HEK293 (cell line): ENCODE results near the gene NSUN3.

Experiments
- CTCF ChIA-PET: fragments of 350-600 bp; formaldehyde crosslinking; extraction: SDS; loops from one replicate; lab custom pipeline; 2021; ENCODE audit warnings: antibody characterized with exemption; lab: Yijun Ruan, JAX
- POLR2A ChIA-PET: fragments of 300-600 bp; formaldehyde crosslinking; extraction: SDS; loops from one replicate; lab custom pipeline; 2020; ENCODE audit warnings: antibody characterized with exemption, inconsistent platforms; lab: Yijun Ruan, JAX
- H3K27ac ChIP-seq: fragments of 200-500 bp; sonication (Bioruptor generic); 2 replicates; pipeline ENCODE4 v1.5.1; 2014; ENCODE audit warnings: low read depth, low read length, control low read depth, inconsistent platforms; ENCODE audit errors: extremely low read depth
- H3K36me3 ChIP-seq, 2 experiments: fragments of 200-500 bp in 1 of 2; sonication (Bioruptor generic) in 1 of 2; 1 replicate in 1 of 2; 2 replicates in 1 of 2; pipeline ENCODE4 v1.5.1; 2014 to 2017; ENCODE audit warnings: inconsistent platforms in 2 of 2, low read length in 2 of 2; ENCODE audit not compliant: control insufficient read depth in 2 of 2, insufficient read depth in 1 of 2
- H3K4me1 ChIP-seq: fragments of 200-500 bp; sonication (Bioruptor generic); 2 replicates; pipeline ENCODE4 v1.5.1; 2014; ENCODE audit warnings: mild to moderate bottlenecking, low read length, inconsistent platforms; ENCODE audit not compliant: control insufficient read depth, insufficient read depth
- H3K4me3 ChIP-seq: 2 replicates; pipeline ENCODE4 v1.5.1; 2011; ENCODE audit warnings: low read depth, mild to moderate bottlenecking, control low read depth, low read length, moderate library complexity
- H3K9me3 ChIP-seq: fragments of 200-500 bp; sonication (Bioruptor generic); 2 replicates; pipeline ENCODE4 v1.5.1; 2014; ENCODE audit warnings: low read depth, low read length, inconsistent platforms; ENCODE audit not compliant: control insufficient read depth, insufficient read depth
- BCL11B ChIP-seq: fragments of 450-650 bp; formaldehyde crosslinking; IDR thresholded peaks from 2 replicates; pipeline ENCODE4 v1.5.1; 2016; ENCODE audit warnings: low read depth, missing biosample characterization, missing genetic modification characterization
- FEZF1 ChIP-seq: fragments of 450-650 bp; formaldehyde crosslinking; IDR thresholded peaks from 2 replicates; pipeline ENCODE4 v1.5.1; 2016; ENCODE audit warnings: missing biosample characterization, missing genetic modification characterization
- SETDB1 ChIP-seq: IDR thresholded peaks from one replicate; pipeline ENCODE4 v1.6.1; 2017; ENCODE audit warnings: mild to moderate bottlenecking, low read length, moderate library complexity, mixed read lengths; ENCODE audit not compliant: insufficient read length
- SP2 ChIP-seq: fragments of 450-650 bp; formaldehyde crosslinking; IDR thresholded peaks from 2 replicates; pipeline ENCODE4 v1.5.1; 2016; ENCODE audit warnings: missing biosample characterization, missing genetic modification characterization
- WT1 ChIP-seq: fragments of 450-650 bp; formaldehyde crosslinking; IDR thresholded peaks from 2 replicates; pipeline ENCODE4 v1.5.1; 2016; ENCODE audit warnings: missing biosample characterization, missing genetic modification characterization
- YY1 ChIP-seq: fragments of 450-650 bp; formaldehyde crosslinking; IDR thresholded peaks from 2 replicates; pipeline ENCODE4 v1.5.1; 2018; ENCODE audit warnings: missing biosample characterization, missing genetic modification characterization
- ZBTB6 ChIP-seq: fragments of 450-650 bp; formaldehyde crosslinking; IDR thresholded peaks from 2 replicates; pipeline ENCODE4 v1.5.1; 2017; ENCODE audit warnings: missing biosample characterization, missing genetic modification characterization
- ZBTB8A ChIP-seq: fragments of 450-650 bp; formaldehyde crosslinking; IDR thresholded peaks from 2 replicates; pipeline ENCODE4 v1.5.1; 2016; ENCODE audit warnings: missing biosample characterization, missing genetic modification characterization
- ZNF10 ChIP-seq: fragments of 450-650 bp; formaldehyde crosslinking; IDR thresholded peaks from 2 replicates; pipeline ENCODE4 v1.5.1; 2017; ENCODE audit warnings: missing biosample characterization, missing genetic modification characterization
- ZNF148 ChIP-seq: fragments of 450-650 bp; formaldehyde crosslinking; IDR thresholded peaks from 2 replicates; pipeline ENCODE4 v1.5.0; 2017; ENCODE audit warnings: missing biosample characterization, missing genetic modification characterization, borderline replicate concordance
- ZNF157 ChIP-seq: fragments of 450-650 bp; formaldehyde crosslinking; IDR thresholded peaks from 2 replicates; pipeline ENCODE4 v1.5.1; 2016; ENCODE audit warnings: missing biosample characterization, missing genetic modification characterization
- ZNF16 ChIP-seq: fragments of 450-650 bp; formaldehyde crosslinking; IDR thresholded peaks from 2 replicates; pipeline ENCODE4 v1.5.1; 2016; ENCODE audit warnings: low read depth, missing biosample characterization, missing genetic modification characterization
- ZNF341 ChIP-seq: fragments of 450-650 bp; formaldehyde crosslinking; IDR thresholded peaks from 2 replicates; pipeline ENCODE4; 2016; ENCODE audit warnings: low read depth, missing biosample characterization, missing genetic modification characterization
- ZNF596 ChIP-seq: fragments of 450-650 bp; IDR thresholded peaks from 2 replicates; pipeline ENCODE4 v1.5.0; 2018; ENCODE audit warnings: missing biosample characterization, mild to moderate bottlenecking, missing genetic modification characterization, moderate library complexity
- ZNF707 ChIP-seq: fragments of 450-650 bp; formaldehyde crosslinking; IDR thresholded peaks from 2 replicates; pipeline ENCODE4 v1.5.1; 2016; ENCODE audit warnings: missing biosample characterization, missing genetic modification characterization
- ZXDB ChIP-seq: fragments of 450-650 bp; formaldehyde crosslinking; IDR thresholded peaks from 2 replicates; pipeline ENCODE4 v1.5.1; 2016; ENCODE audit warnings: missing biosample characterization, missing genetic modification characterization
- TF ChIP-seq, protein P1 (sequence below): fragments of 450-650 bp; formaldehyde crosslinking; IDR thresholded peaks from 2 replicates; pipeline ENCODE4 v1.5.1; 2016; ENCODE audit warnings: missing biosample characterization, missing genetic modification characterization, low read depth
- TF ChIP-seq, protein P2 (sequence below): fragments of 450-650 bp; formaldehyde crosslinking; IDR thresholded peaks from 2 replicates; pipeline ENCODE4 v1.5.1; 2017; ENCODE audit warnings: missing biosample characterization, missing genetic modification characterization
- TF ChIP-seq, protein P3 (sequence below): fragments of 450-650 bp; formaldehyde crosslinking; IDR thresholded peaks from 2 replicates; pipeline ENCODE4 v1.5.1; 2016; ENCODE audit warnings: missing biosample characterization, missing genetic modification characterization

NSUN3 gene

DNA sequence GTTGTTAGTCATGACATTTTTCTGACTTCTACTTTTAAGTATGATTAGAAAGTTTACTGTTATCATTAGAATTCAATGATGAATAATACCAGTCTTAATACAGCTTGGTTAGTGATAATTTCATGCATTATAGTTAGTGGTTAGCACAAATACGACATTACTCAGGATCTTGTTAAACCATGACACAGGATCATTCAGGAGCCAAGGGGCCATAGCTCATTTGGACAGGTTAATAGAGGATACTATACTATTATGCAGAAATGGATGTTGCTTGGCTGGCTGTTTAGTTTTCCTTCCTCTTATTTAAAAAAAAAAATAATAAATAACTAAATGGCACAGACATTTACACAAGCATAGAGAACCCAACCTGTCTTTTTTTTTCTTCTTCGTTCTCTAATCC lies 55.5 kb downstream of the NSUN3 start:
- ChIA-PET POLR2A (interaction anchor here (0.6 kb wide), 1 partner anchor 20 kb away, joined by 10 read pairs; no protein-coding TSS in a partner anchor), CTCF (interaction anchor here (0.6 to 1.2 kb wide), 2 partner anchors 14 to 116 kb away, joined by 3 to 6 read pairs; no protein-coding TSS in a partner anchor)
- TF ChIP-seq SETDB1 (no peak), YY1 (tag by site-specific recombination) (no peak)
- TF ChIP-seq, protein P1, sequence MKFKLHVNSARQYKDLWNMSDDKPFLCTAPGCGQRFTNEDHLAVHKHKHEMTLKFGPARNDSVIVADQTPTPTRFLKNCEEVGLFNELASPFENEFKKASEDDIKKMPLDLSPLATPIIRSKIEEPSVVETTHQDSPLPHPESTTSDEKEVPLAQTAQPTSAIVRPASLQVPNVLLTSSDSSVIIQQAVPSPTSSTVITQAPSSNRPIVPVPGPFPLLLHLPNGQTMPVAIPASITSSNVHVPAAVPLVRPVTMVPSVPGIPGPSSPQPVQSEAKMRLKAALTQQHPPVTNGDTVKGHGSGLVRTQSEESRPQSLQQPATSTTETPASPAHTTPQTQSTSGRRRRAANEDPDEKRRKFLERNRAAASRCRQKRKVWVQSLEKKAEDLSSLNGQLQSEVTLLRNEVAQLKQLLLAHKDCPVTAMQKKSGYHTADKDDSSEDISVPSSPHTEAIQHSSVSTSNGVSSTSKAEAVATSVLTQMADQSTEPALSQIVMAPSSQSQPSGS = no peak

DNA sequence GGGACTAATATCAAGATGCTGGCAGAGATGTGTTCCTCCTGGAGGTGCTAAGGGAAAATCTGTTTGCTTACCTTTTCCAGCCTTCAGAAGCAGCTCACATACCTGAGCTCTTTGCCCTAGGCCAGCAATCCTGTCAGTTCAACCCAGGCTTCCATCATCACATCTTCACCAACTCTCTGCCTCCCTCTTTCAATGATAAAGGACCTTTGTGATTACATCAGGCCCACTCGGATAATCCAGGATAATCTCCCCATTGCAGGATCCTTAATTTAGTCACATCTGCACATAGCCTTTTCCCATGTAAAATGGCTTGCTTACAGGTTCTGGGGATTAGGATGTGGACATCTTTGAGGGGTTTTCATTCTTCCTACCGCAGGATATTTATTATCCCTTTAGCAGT lies 58.3 kb downstream of the NSUN3 start:
- Histone ChIP-seq H3K9me3 (no peaks in the 10 kb centered on the region), H3K36me3 (no peaks in the 10 kb centered on the region), H3K4me3 (no peak overlapping the region), H3K27ac (no peak overlapping the region), H3K4me1 (peaks cover 2% of the 10 kb centered on the region; the same call in 1 of the 2 replicates)
- ChIA-PET CTCF (no interaction called here), POLR2A (no interaction called here)
- TF ChIP-seq ZNF148 (tag by site-specific recombination) (no peak), ZNF16 (tag by site-specific recombination) (no peak), ZNF596 (tag by site-specific recombination) (no peak), FEZF1 (tag by site-specific recombination) (no peak), ZNF341 (tag by site-specific recombination) (no peak)

More for the DNA sequence above, 55.5 kb downstream of the NSUN3 start:
- Histone ChIP-seq H3K27ac (no peak overlapping the region), H3K4me3 (no peak overlapping the region), H3K9me3 (no peaks in the 10 kb centered on the region), H3K36me3 (no peaks in the 10 kb centered on the region), H3K4me1 (peaks cover 4% of the 10 kb centered on the region; the same call in 1 of the 2 replicates)

- peaks cover 0 to 4% of the 10 kb centered on the region in 2 experiments; a peak in 1 of 3 replicates for H3K36me3 ChIP-seq
- CTCF ChIA-PET = no interaction called here
- TF ChIP-seq BCL11B (no peak), ZBTB8A (no peak), ZBTB6 (peak; percentile 38; the same call in 1 of the 2 replicates), ZNF157 (no peak), ZNF10 (tag by site-specific recombination) (no peak), ZXDB (no peak), WT1 (tag by site-specific recombination) (0 out of 2 replicates have a peak, but pooled peaks have one; percentile 28), SP2 (no peak), ZNF707 (no peak)
- TF ChIP-seq, protein P2, sequence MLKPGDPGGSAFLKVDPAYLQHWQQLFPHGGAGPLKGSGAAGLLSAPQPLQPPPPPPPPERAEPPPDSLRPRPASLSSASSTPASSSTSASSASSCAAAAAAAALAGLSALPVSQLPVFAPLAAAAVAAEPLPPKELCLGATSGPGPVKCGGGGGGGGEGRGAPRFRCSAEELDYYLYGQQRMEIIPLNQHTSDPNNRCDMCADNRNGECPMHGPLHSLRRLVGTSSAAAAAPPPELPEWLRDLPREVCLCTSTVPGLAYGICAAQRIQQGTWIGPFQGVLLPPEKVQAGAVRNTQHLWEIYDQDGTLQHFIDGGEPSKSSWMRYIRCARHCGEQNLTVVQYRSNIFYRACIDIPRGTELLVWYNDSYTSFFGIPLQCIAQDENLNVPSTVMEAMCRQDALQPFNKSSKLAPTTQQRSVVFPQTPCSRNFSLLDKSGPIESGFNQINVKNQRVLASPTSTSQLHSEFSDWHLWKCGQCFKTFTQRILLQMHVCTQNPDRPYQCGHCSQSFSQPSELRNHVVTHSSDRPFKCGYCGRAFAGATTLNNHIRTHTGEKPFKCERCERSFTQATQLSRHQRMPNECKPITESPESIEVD = peak; percentile 84
- TF ChIP-seq, protein P3, sequence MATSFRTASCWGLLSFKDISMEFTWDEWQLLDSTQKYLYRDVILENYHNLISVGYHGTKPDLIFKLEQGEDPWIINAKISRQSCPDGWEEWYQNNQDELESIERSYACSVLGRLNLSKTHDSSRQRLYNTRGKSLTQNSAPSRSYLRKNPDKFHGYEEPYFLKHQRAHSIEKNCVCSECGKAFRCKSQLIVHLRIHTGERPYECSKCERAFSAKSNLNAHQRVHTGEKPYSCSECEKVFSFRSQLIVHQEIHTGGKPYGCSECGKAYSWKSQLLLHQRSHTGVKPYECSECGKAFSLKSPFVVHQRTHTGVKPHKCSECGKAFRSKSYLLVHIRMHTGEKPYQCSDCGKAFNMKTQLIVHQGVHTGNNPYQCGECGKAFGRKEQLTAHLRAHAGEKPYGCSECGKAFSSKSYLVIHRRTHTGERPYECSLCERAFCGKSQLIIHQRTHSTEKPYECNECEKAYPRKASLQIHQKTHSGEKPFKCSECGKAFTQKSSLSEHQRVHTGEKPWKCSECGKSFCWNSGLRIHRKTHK (tag by site-specific recombination) = no peak
- no peaks in the 10 kb centered on the region for H3K4me1 ChIP-seq
- POLR2A ChIA-PET = no interaction called here
- H3K27ac ChIP-seq = no peak overlapping the region
- H3K9me3 ChIP-seq = no peaks in the 10 kb centered on the region
- H3K4me3 ChIP-seq = no peak overlapping the region
Observed at GRCh38 chr3:94127115-94127514, 64.3 kb downstream of the NSUN3 start.
